H1 (cell line): Measurements from ENCODE around the gene OR52I1. TPM values are rescaled to one million over a fixed set of nuclear protein-coding genes. Genes with fewer than 3 reads are reported as not detected.

Source experiments
- ASH2L ChIP-seq: fragments of 200-600, 300-600 bp; sonication (generic); IDR thresholded peaks from one replicate; pipeline ENCODE4 v1.7.1; 2017; ENCODE audit warnings: low read length
- BACH1 ChIP-seq: IDR thresholded peaks from 2 replicates; pipeline ENCODE4 v1.6.1; 2012; ENCODE audit warnings: low read length, improper control_type of control experiment
- CHD1 ChIP-seq: IDR thresholded peaks from 2 replicates; pipeline ENCODE4 v1.6.1; 2012; ENCODE audit warnings: low read depth, low read length, improper control_type of control experiment
- CHD2 ChIP-seq: IDR thresholded peaks from 2 replicates; pipeline ENCODE4 v1.6.1; 2012; ENCODE audit warnings: low read length, improper control_type of control experiment
- HDAC2 ChIP-seq, 2 experiments: fragments of 300-600 bp in 1 of 2; sonication (generic) in 1 of 2; IDR thresholded peaks; 2 replicates each; pipeline ENCODE4 v1.6.1; 2011 to 2012; ENCODE audit warnings: low read depth in 2 of 2, low read length in 2 of 2, mild to moderate bottlenecking in 2 of 2, moderate library complexity in 2 of 2, borderline replicate concordance in 1 of 2, inconsistent platforms in 1 of 2
- KDM4A ChIP-seq: IDR thresholded peaks from one replicate; pipeline ENCODE4 v1.7.1; 2012; ENCODE audit warnings: low read depth, mild to moderate bottlenecking, moderate library complexity, low read length, inconsistent platforms; ENCODE audit not compliant: severe bottlenecking
- PHF8 ChIP-seq: fragments of 200-600 bp; sonication (generic); conservative IDR thresholded peaks from 2 replicates; pipeline ENCODE4 v1.7.1; 2012; ENCODE audit warnings: low read depth, mild to moderate bottlenecking, inconsistent platforms, low read length, moderate library complexity
- POLR2A ChIP-seq, 2 experiments: IDR thresholded peaks; 1 replicate in 1 of 2; 2 replicates in 1 of 2; pipeline ENCODE4 v1.6.1; 2011; ENCODE audit warnings: low read depth in 2 of 2, low read length in 2 of 2, mild to moderate bottlenecking in 2 of 2; ENCODE audit errors: control extremely low read depth in 1 of 2
- RBBP5 ChIP-seq: IDR thresholded peaks from 2 replicates; pipeline ENCODE4 v1.7.1; 2012; ENCODE audit warnings: low read depth, mild to moderate bottlenecking, inconsistent platforms, low read length, moderate library complexity, borderline replicate concordance
- RNF2 ChIP-seq: fragments of 200-900, 300-1000 bp; sonication (generic); IDR thresholded peaks from 2 replicates; pipeline ENCODE4 v1.7.1; 2016; ENCODE audit warnings: borderline replicate concordance, low read depth, mild to moderate bottlenecking, antibody characterized with exemption, low read length; ENCODE audit not compliant: poor library complexity, severe bottlenecking; ENCODE audit errors: missing control alignments
- SIX5 ChIP-seq: IDR thresholded peaks from 2 replicates; pipeline ENCODE4 v1.6.1; 2011; ENCODE audit warnings: mild to moderate bottlenecking, low read depth, low read length
- SP1 ChIP-seq: IDR thresholded peaks from 2 replicates; pipeline ENCODE4 v1.6.1; 2011; ENCODE audit warnings: low read depth, low read length
- SP2 ChIP-seq: IDR thresholded peaks from 2 replicates; pipeline ENCODE4 v1.6.1; 2012; ENCODE audit warnings: mild to moderate bottlenecking, low read length, inconsistent platforms
- TAF1 ChIP-seq: IDR thresholded peaks from 2 replicates; pipeline ENCODE4 v1.6.1; 2011; ENCODE audit warnings: mild to moderate bottlenecking, low read depth, low read length
- TAF7 ChIP-seq: optimal IDR thresholded peaks from 2 replicates; pipeline ENCODE3; 2011; ENCODE audit warnings: low read depth, mild to moderate bottlenecking, inconsistent platforms, low read length, moderate library complexity, borderline replicate concordance
- TBP ChIP-seq: IDR thresholded peaks from 2 replicates; pipeline ENCODE4 v1.6.1; 2011; ENCODE audit warnings: low read depth, low read length, improper control_type of control experiment
- polyA plus RNA-seq, 7 experiments: library from polyadenylated mRNA; depleted of rRNA in 3 of 7; stranded (reverse) in 5 of 7; unstranded in 2 of 7; fragments of >200 nt in 5 of 7; fragments of 200-250 nt in 2 of 7; gene quantifications; 1 replicate in 5 of 7; 2 replicates in 1 of 7; 4 replicates in 1 of 7; pipeline versions ENCODE4 v1.2.1 to v1.2.3, GENCODE V29; 2011 to 2013; ENCODE audit warnings: missing spikeins in 2 of 7, mixed read lengths in 2 of 7
- total RNA-seq: library from RNA; stranded (reverse); fragmentation: NEBNext Ultra II Directional; extraction: Animal tissue kit (Norgen Biotek cat#: 25700); gene quantifications from 2 replicates; pipeline ENCODE4 v1.2.1, GENCODE V29; 2021

Gene OR52I1
- total and polyA plus RNA-seq, 2 of the 8 experiments (the other 6 are each of a cell fraction or from before 2014, with no cell fraction given): not detected

- peak; percentile 86 for TF ChIP-seq KDM4A
- peak; percentile 68 for TF ChIP-seq TAF1
- TF ChIP-seq SIX5: no peak
- no peak for TF ChIP-seq RNF2
- no peak for TF ChIP-seq BACH1
- peak; percentile 79 for TF ChIP-seq CHD2
- TF ChIP-seq ASH2L: peak; percentile 45
- no peak for TF ChIP-seq RBBP5
- peak; percentile 64 for TF ChIP-seq TBP
- TF ChIP-seq PHF8: peak; percentile 91
- peak; percentile 55 for TF ChIP-seq SP2
- TF ChIP-seq TAF7: peak; percentile 44
- TF ChIP-seq HDAC2 (IDR thresholded peaks at IDR 0.05; ENCODE audit: borderline replicate concordance in 1 of 2, low read depth in 2 of 2, low read length in 2 of 2): 0 out of 4 replicates have a peak, but pooled peaks of 1 of the 2 experiments have one; percentile 53
- peak in 1 of 2 experiments; percentile 88; a peak in 2 of 3 replicates for TF ChIP-seq POLR2A (IDR thresholded peaks at IDR 0.05; ENCODE audit: control extremely low read depth in 1 of 2, low read depth in 2 of 2, low read length in 2 of 2)
- no peak for TF ChIP-seq CHD1
- peak; percentile 95 for TF ChIP-seq SP1
- TF ChIP-seq, all 59 proteins: peak for 14
Observed at GRCh38 chr11:4607781-4608666, 14.2 kb downstream of the OR52I1 start, which contains the start of gene TRIM68 (continued).
